ENCODE measurements around the gene ETF1.

The ETF1 gene

DNA sequence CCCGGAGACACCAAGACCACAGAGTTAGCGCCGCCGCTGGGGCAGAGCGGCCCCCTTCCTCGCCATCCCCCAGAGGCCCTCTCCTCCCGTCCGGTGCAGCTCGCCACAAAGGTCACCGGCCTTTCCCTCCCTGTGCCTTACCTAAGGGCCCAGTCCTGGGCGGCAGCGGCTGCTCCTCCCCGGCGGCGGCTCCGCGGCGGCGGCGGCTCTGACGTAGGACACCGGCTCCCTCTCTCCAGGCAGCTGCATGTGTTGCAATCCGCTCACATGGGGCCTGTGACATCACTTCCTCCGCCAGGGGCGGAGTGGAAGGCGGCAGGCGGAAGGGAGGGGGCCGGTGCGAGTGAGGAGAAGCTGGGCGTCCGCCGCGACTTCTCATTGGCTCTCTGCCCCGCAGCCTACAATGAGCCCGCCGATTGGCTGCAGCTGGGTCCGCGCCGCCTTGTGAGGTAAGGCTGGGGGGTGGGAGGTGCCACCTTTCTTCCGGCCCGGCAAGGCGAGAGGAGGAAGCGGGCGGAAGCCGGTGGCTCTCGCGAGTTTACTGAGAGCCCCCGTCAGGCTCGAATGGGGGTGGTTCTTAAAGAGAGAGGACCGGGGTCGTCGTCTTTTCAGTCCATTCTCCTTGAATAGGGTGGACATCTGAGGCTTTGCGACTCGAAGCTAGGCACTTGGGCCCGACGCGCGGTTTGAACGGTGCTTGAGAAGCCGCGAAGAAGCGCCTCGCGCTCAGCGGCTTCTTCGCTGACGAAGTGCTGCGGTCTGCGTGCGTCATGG lies at the start of gene ETF1:
TSS of gene ETF1 (minus strand) at position 281 of the 774 bp plus-strand sequence. CDS start 318 bp downstream, outside the sequence.
- DNase-seq: peak; percentile 100

DNA sequence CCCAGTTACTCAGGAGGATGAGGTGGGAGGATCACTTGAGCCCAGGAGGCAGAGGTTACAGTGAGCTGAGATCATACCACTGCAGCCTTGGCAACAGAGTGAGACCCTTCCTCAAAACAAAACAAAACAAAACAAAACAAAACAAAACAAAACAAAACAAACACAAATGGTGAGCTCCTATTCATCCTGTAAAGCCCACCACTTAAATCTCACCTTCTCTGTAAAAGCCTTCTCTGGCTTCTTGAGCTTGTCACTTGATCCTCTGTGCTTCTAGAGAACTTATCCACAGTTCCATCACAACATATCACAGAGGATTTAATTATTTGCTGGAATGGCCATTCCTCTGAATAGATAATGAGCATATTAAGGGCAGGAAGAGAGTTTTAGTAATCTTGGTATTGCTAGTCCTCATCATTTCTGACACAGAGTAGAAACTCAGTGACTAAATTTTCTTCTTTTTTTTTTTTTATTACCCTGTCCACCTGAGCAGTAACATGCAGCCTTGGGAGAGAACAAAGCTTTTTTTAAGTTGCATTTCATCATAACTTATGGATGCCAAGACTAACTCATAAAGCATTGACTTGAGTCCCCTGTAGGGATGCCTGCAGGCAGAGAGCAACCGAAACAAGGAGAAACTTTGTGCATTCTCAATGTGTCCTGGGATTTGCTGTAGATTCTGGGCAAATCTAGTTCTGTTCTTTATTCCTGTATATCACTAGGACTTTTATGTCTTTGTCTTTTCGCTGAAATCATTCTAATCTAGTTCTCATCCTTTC lies 45.2 kb upstream of the ETF1 start:
- no peak for DNase-seq

DNA sequence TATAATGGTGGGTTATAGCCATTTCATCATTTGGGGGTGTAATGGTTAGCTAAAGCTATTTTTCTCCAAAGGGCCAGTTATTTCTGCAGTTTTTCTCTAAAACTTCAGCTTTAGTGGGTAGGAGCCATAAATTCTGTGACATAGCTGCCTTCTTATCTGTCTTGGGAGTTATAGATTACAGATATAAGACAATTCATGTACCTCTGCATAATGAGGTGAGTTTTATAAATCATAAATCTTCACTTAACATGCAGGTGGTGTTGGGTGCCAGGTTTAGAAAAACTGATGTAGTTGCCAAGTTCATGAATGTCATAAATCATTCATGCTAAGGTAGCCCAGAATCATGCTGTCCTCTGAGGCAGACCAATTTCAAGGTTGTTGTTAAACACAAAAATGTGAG lies 42.1 kb upstream of the ETF1 start:
- no peak for DNase-seq

DNA sequence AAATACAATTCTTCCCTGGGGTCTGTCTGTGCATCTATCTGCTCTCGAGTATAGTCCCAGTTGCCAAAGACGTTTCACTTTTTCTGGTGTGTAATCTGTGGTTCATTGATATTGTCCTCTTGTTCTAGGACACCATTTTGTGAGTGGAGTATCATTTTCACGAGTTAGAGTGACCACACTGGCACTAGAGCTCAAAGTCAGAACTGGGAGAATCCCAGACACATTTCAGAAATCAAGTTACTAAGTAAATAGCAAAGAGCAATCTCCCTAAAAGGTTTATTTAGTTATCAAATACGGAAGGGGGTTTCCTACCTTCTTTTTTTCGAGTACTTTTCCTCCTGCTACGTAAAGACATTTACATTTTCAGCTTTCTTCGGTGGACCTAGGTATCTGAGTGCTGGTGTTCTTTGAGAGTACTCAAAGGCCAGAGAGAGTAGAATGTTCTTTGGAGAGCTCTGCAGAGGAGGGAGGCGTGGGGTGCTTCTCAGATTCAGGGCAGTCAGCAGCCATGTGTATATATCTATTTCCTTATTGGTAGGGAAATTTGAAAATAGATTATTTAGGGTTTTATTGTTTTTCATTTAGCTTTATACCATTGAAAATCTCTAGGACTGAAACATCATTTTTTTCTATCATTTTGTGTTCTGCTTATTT lies 41.1 kb upstream of the ETF1 start:
- DNase-seq: no peak

DNA sequence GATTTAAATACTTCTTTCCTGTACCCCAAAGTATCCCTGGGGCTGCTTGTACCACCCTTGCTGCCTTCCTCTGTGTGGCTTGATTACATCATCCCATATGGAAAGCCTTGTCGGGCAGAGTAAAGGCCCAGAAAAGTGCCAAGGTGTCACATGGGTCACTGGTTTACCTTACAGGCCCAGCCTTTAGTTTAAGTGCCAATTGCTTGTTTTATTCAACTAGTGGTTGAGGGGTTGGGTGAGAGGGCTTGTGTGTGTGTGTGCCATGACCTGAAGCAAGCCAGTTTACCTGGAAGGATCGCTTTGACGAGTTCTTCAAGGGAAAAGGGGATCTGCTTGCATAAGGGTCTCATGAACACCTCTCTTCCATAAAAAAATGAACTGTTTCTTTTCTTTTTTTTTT lies 39.9 kb upstream of the ETF1 start:
- DNase-seq: no peak

DNA sequence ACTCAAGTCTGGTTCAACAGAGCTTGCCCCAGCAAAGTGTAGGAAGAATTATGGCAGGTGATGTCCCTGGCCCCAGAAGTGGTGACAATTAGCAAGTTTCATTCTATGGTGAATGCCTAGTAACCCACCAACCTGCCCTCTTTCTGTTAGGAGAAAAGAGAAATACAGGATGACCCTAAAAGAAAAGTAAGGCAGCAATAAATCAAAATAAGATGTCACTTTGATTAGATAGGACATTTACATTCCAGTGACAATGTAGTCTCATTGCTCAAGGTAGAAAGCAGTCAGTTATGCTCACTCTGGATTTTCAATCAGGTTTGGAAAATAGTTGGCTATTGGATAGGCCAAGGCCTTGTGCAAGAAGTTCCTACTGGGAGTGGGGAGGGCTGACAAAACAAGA lies 37.7 kb upstream of the ETF1 start:
- DNase-seq: no peak

DNA sequence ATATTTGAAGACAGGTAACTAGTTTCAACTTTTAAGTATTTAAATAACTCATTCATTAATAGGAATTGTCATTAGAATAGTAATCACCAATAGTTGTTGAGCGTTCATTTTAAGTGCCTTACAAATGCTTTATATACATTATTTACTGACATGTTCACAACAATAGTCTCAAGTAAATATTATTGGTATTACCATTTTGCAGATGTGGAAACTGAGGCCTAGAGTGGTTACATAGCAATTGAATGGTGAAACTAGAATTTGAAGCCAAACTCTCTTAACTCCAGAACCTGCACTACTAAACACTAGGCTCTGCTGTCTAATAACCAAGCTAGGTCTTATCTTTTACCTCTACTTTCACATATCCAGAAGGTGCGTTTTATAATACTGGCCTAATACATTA lies 37.0 kb upstream of the ETF1 start:
- no peak for DNase-seq

DNA sequence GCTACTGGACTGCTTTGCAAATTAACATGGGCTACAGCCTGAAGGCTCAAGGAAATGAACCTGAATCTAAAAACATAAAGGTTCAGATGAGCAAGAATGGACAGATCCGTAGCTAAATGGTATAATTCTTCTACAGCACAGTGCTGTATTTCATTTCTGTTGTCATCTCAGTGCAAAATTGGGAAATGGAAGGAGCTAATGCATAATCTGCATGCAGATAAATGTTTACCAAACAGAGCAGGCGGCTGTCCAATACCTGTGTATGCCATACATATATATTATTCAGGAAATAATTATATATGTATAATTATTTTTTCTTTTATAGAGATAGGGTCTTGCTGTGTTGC lies 36.5 kb upstream of the ETF1 start:
- no peak for DNase-seq

DNA sequence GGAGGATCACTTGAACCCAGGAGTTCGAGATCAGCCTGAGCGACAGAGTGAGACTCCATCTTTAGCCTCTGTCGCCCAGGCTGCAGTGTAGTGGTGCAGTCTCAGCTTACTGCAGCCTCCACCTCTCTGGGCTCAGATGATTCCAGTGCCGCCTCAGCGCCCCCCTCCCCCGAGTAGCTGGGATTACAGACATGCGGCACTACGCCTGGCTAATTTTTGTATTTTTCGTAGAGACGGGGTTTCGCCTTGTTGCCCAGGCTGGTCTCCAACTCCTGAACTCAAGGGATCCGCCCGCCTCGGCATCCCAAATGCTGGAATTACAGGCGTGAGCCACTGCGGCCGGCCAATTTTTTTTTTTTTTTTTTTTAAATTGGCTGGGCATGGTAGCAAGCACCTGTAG lies 34.4 kb upstream of the ETF1 start:
- no peak for DNase-seq

DNA sequence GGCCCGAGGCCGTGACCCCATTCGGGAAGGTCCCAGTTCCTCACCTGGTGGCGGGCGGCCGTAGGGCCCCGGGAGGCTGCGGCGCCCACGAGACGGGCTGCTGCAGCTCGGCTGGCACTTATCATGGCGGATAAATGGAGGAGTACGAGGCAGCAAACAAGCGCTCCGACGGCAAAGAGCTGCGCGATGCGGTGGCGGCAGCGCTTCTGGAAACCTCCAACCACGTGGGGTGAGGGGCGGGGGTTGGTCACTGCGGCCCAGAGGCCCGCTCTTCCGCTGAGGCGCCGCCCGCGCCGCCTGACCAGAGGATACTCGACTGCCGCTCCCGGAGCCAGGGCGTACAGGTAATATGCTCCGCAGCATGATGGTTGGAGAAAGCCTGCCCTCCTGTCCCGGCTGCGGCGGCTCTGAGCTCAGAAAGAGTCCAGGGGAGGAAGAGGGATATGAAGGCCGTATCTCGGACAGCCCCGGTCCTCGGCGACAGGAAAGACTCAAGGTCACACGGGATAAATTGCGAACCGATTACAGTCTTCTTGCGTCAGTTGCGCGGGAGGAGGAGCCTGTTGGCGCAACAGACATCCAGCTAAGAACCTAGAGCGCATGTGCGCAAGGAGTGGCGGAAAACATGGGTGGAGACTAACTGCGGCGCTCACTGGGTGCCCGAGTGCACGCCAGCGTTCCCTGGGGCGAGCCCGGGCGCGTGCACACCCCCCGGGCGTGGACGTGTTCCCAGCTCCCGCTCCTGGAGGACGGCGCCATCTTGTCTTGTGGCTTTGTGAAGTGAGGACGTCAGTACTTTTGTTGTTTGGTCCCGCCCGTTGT lies 32.4 kb upstream of the ETF1 start, which contains the start of gene HSPA9:
TSS of gene HSPA9 (minus strand) at position 208 of the 822 bp plus-strand sequence. CDS start at position 125, 83 bp downstream.
- DNase-seq: peak; percentile 99

DNA sequence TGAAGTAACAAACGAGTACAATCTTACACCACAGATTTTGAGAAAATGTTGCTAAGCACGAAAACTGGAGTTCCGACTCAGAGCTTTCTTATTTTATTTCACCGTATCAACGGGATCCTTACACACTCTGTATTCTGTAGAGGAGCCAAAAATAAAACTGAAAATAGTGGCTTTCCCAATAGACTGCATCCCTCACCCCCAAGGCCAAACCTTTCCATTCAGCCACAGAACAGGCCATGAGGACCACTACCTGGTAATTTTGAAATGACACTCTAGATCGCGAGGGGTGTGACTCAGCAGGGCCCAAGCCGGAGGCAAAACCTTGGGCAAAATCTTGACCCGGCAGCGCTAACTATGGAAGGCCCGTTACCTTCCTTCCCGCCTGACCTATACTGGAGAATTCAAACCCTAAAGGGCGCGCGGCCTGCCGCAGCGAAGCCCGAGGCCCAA lies 31.7 kb upstream of the ETF1 start:
- DNase-seq: no peak

DNA sequence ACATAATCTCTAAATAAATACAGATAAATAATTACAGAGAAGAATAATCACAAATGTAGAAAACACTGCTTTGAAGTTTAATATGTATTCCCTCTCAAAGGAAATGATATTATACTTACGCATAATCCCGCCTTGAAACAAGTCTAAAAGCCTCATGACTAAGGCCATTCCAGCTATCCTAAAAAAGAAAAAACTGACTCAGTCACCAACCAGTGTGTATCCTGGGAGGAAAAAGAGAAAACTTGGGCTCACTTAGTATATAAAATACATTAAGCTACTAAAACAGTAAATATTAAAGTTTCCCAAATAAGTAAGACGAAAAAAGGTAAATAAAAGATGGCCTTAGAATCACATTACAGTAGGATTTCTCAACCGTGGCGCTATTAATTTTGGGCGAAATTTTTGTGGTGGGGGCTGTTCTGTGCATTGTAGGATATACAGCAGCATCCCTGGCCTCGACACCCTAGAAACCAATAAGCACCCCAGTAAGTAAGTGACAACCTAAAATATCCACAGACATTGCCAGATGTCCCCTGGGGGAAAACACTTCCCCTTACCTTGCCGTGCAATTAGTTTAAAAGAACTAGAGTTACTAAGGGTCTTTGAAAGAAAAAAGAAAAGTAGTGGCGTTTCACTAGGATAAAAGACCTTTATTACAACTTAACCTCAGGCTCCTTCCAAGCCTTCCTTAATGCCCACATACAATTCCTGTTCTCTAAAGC lies 31.1 kb upstream of the ETF1 start:
- no peak for DNase-seq

DNA sequence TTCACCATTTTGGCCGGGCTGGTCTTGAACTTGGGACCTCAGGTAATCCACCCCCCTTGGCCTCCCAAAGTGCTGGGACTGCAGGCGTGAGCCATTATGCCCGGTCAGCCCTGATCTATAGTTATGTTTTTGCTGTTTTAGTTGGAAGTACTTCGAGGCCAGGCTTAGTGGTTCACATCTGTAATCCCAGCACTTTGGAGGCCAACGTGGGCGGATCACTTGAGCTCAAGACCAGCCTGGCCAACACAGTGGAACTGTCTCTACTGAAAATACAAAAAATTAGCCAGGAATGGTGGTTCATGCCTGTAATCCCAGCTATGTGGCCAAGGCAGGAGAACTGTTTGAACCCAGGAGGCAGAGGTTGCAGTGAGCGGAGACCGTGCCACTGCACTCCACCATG lies 30.2 kb upstream of the ETF1 start:
- no peak for DNase-seq

DNA sequence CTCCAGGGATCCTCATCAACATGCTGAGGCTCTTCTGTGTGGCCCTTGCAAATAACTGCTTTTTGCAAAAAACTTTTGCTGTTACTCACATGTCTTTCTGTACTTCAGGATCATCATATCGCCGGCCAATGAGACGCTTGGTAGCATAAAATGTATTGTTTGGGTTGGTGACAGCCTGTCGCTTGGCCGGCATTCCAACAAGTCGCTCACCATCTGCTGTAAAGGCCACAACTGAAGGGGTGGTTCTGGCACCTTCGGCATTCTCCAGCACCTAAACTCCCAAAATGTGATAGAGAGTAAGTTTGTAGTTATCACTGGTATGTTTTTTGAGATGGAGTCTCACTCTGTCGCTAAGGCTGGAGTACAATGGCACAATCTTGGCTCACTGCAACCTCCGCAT lies 27.8 kb upstream of the ETF1 start:
- DNase-seq: no peak

DNA sequence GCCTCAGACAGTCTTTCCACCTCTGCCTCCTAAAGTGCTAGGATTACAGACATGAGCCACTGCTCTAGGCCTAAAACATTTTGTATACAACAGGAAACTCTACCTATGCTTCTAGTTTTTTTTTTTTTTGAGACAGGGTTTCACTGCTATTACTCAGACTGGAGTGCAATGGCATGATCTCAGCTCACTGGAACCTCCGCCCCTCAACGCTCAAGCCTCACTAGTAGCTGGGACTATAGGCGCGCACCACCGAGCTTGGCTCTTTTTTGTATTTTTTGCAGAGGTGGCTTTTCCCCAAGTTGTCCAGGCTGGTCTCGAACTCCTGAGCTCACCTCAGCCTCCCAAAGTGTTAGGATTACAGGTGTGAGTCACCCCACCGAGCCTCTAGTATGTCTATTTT lies 26.7 kb upstream of the ETF1 start:
- DNase-seq: no peak

DNA sequence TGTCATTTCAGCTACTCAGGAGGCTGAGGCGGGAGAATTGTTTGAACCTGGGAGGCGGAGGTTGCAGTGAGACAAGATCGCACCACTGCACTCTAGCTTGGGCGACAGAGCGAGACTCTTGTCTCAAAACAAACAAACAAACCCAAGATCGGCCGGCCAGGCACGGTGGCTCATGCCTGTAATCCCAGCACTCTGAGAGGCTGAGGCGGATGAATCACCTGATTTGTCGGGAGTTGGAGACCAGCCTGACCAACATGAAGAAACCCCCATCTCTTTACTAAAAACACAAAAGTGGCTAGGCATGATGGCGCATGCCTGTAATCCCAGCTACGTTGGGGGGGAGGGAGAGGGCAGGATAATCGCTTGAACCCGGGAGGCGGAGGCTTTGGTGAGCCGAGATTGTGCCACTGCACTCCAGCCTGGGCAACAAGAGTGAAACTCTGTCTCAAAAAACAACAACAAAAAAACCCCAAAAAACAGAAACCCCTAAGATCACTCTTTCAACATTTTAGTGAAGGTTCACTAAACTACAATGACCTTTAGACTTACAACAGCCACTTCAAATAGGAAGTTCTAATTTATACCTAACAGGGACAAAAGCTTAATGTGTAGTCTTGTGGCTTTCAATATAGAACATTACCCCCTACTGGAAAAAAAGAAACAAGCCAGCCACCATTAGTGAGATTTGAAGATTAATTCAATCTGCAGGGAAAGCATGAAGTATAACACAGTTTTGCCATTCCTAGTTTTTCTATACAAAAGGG lies 25.2 kb upstream of the ETF1 start:
- DNase-seq: no peak

DNA sequence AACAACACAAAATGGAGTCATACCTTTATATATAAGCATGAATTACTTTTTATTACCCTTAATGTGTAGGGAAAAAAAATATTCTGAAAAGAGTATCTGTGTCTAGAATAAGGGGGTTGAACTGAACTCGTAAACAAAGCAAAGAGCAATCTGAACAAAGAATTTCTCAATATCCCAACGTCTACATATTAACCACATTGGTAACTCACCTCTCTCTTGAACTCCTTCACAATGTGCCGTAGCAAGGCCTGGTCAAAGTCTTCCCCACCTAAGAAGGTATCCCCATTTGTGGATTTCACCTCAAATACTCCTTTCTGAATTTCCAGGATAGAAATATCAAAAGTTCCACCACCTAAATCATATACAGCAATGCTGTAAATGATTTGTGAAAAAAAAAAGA lies 23.8 kb upstream of the ETF1 start:
- DNase-seq: no peak

DNA sequence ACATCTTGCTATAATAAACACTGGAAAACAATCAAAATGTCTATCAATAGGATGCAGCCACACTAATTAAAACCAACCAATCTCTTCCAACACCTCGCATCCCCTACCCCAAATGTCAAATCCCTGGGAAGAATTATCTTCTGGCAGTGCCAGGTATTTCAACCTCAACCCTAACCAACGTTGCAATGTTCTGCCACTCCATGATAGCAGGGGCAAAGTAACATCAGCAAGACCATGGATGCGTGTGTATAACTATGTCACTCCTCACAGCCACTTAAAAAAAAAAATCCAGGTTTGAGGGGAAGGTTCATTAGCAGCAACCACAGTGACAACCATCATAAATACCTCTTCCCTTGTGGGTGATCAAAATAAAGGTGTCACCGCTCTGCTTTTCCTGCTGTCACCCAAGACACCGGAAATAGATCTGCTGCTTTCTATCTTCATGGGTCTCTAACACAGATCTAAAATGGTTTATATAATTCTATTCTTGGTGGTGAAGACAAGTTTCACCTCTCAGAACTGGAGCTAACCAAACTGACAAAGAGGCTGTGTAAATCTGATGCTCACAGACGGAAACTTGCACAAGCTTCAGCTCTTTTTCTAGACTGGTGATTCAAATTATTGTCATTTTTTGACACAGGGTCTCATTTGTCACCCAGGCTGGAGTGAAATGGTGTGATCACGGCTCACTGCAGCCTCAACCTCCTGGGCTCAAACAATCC lies 22.2 kb upstream of the ETF1 start:
- peak; percentile 37 for DNase-seq

DNA sequence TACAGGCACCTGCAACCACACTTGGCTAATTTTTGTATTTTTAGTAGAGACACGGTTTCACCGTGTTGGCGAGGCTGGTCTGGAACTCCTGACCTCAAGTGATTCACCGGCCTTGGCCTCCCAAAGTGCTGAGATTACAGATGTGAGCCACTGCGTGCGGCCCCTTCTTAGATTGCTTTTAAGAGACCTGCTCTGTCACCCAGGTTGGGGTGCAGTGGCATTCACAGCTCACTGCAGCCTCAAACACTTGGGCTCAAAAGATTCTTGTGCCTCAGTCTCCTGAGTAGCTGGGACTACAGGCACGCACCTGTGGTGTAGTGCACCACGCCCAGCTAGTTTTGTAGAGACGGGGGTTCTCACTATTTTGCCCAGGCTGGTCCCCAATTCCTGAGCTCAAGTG lies 21.2 kb upstream of the ETF1 start:
- DNase-seq: no peak

DNA sequence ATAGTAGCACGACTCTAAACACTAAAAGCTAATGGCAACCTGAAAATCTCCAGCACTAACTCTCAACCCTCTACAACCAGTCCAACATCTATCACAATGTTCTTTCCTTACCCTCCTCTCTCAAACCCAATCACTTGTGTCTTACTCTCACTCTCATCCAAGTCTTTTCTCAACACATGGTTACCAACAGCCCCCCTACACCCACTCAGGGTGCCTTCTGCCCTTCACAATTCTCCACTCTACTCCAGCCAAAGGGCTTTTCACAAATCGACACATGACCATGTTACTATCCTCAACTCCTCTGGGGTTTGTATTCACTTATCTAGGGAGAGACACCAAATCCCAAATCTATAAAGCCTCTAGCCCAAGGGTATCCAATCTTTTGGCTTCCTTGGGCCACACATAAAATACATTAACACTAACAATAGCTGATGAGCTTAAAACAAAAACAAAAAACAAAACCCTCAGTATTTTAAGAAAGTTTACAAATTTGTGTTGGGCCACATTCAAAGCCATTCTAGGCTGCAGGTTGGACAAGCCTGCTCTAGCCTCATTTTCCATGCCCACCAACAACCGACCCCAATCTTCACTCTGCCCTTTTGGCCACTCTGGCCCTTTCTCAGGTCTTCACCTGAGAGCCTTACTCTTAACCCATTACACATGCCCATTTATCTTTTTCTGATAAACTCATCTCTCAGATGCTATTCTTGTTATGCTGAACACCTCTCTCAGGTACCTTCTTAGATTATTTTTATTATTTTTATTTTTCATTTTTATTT lies 20.5 kb upstream of the ETF1 start:
- DNase-seq: no peak
